ENCODE data around the gene RNF149. TPM values are rescaled to one million over a fixed set of nuclear protein-coding genes. Genes with fewer than 3 reads are reported as not detected.

RNF149 gene
- total RNA-seq, 1 donor: 73.1 TPM

- Histone ChIP-seq H3K4me2 (ENCODE audit: insufficient read depth, low read length) (peak overlapping the region; percentile 21), H4K20me1 (ENCODE audit: insufficient read depth, low read length) (peaks cover 33% of the 10 kb centered on the region), H3K36me3 (ENCODE audit: insufficient read depth, low read length) (peaks cover 18% of the 10 kb centered on the region), H2AFZ (ENCODE audit: low read length) (no peak overlapping the region), H3K27me3 (ENCODE audit: insufficient read depth, low read length) (no peaks in the 10 kb centered on the region), H3K27ac (ENCODE audit: low read depth, low read length) (peak overlapping the region; percentile 17), H3K79me2 (ENCODE audit: insufficient read depth, low read length) (peaks cover 77% of the 10 kb centered on the region), H3K4me3 (ENCODE audit: insufficient read depth, low read length) (no peak overlapping the region), H3K9me3 (ENCODE audit: low read depth, low read length) (no peaks in the 10 kb centered on the region), H3K4me1 (ENCODE audit: insufficient read depth, low read length) (peaks cover 13% of the 10 kb centered on the region)
- DNase-seq (ENCODE audit: insufficient read length, low spot score, missing footprints): no peak
- TF ChIP-seq CTCF (IDR thresholded peaks at IDR 0.05; ENCODE audit: extremely low read depth, low read depth, low read length): no peak
Observed at GRCh38 chr2:101296371-101296770, 12.1 kb downstream of the RNF149 start.

- peak overlapping the region; percentile 21 for H3K4me2 ChIP-seq (ENCODE audit: insufficient read depth, low read length)
- H2AFZ ChIP-seq (ENCODE audit: low read length): no peak overlapping the region
- H3K4me1 ChIP-seq (ENCODE audit: insufficient read depth, low read length): peaks cover 13% of the 10 kb centered on the region
- TF ChIP-seq CTCF (IDR thresholded peaks at IDR 0.05; ENCODE audit: extremely low read depth, low read depth, low read length): no peak
- no peaks in the 10 kb centered on the region for H3K27me3 ChIP-seq (ENCODE audit: insufficient read depth, low read length)
- peaks cover 32% of the 10 kb centered on the region for H4K20me1 ChIP-seq (ENCODE audit: insufficient read depth, low read length)
- H3K27ac ChIP-seq (ENCODE audit: low read depth, low read length): peak overlapping the region; percentile 17
- no peak overlapping the region for H3K4me3 ChIP-seq (ENCODE audit: insufficient read depth, low read length)
- H3K9me3 ChIP-seq (ENCODE audit: low read depth, low read length): no peaks in the 10 kb centered on the region
- no peak for DNase-seq (ENCODE audit: insufficient read length, low spot score, missing footprints)
- peaks cover 73% of the 10 kb centered on the region for H3K79me2 ChIP-seq (ENCODE audit: insufficient read depth, low read length)
- H3K36me3 ChIP-seq (ENCODE audit: insufficient read depth, low read length): peaks cover 18% of the 10 kb centered on the region
Observed at GRCh38 chr2:101295895-101296294, 12.6 kb downstream of the RNF149 start.

GRCh38 chr2:101294861-101295260 is 13.6 kb downstream of the RNF149 start:
- no peak overlapping the region for H2AFZ ChIP-seq (ENCODE audit: low read length)
- DNase-seq (ENCODE audit: insufficient read length, low spot score, missing footprints): no peak
- H3K79me2 ChIP-seq (ENCODE audit: insufficient read depth, low read length): peaks cover 64% of the 10 kb centered on the region
- TF ChIP-seq CTCF (IDR thresholded peaks at IDR 0.05; ENCODE audit: extremely low read depth, low read depth, low read length): no peak
- no peak overlapping the region for H3K4me3 ChIP-seq (ENCODE audit: insufficient read depth, low read length)
- no peak overlapping the region for H3K4me2 ChIP-seq (ENCODE audit: insufficient read depth, low read length)
- H3K36me3 ChIP-seq (ENCODE audit: insufficient read depth, low read length): peaks cover 18% of the 10 kb centered on the region
- H3K27me3 ChIP-seq (ENCODE audit: insufficient read depth, low read length): no peaks in the 10 kb centered on the region
- no peaks in the 10 kb centered on the region for H3K9me3 ChIP-seq (ENCODE audit: low read depth, low read length)
- peaks cover 26% of the 10 kb centered on the region for H4K20me1 ChIP-seq (ENCODE audit: insufficient read depth, low read length)
- no peak overlapping the region for H3K27ac ChIP-seq (ENCODE audit: low read depth, low read length)
- H3K4me1 ChIP-seq (ENCODE audit: insufficient read depth, low read length): peaks cover 13% of the 10 kb centered on the region

- Histone ChIP-seq H3K4me3 (ENCODE audit: insufficient read depth, low read length) (no peak overlapping the region), H3K4me1 (ENCODE audit: insufficient read depth, low read length) (peaks cover 13% of the 10 kb centered on the region), H2AFZ (ENCODE audit: low read length) (no peak overlapping the region), H3K36me3 (ENCODE audit: insufficient read depth, low read length) (peaks cover 18% of the 10 kb centered on the region), H3K79me2 (ENCODE audit: insufficient read depth, low read length) (peaks cover 51% of the 10 kb centered on the region), H3K9me3 (ENCODE audit: low read depth, low read length) (no peaks in the 10 kb centered on the region), H3K27me3 (ENCODE audit: insufficient read depth, low read length) (no peaks in the 10 kb centered on the region), H4K20me1 (ENCODE audit: insufficient read depth, low read length) (peaks cover 18% of the 10 kb centered on the region), H3K4me2 (ENCODE audit: insufficient read depth, low read length) (no peak overlapping the region), H3K27ac (ENCODE audit: low read depth, low read length) (no peak overlapping the region)
- DNase-seq (ENCODE audit: insufficient read length, low spot score, missing footprints): no peak
- no peak for TF ChIP-seq CTCF (IDR thresholded peaks at IDR 0.05; ENCODE audit: extremely low read depth, low read depth, low read length)
Observed at GRCh38 chr2:101293544-101293943, 15.0 kb downstream of the RNF149 start.

Data from osteoblast (primary cell).